ENCODE measurements around the gene IL3RA.

Gene IL3RA

GRCh38 chrX:1424147-1424851 lies 87.7 kb downstream of the IL3RA start:
- TF ChIP-seq REST (IDR thresholded peaks at IDR 0.05; ENCODE audit: insufficient read depth in 1 of 2, low read depth in 2 of 2, low read length in 2 of 2) (no peak), FOXP2 (optimal IDR thresholded peaks at IDR 0.05; ENCODE audit: borderline replicate concordance, extremely low read depth, extremely low read length, insufficient read depth) (no peak), POLR2AphosphoS5 (IDR thresholded peaks at IDR 0.05; ENCODE audit: low read depth, low read length) (no peak), SIN3A (IDR thresholded peaks at IDR 0.05; ENCODE audit: borderline replicate concordance, insufficient read depth, low read length) (no peak), TAF1 (IDR thresholded peaks at IDR 0.05; ENCODE audit: borderline replicate concordance, insufficient read depth, low read length) (no peak)

GRCh38 chrX:1425381-1425780 lies 88.8 kb downstream of the IL3RA start:
- no peak for TF ChIP-seq POLR2AphosphoS5 (IDR thresholded peaks at IDR 0.05; ENCODE audit: low read depth, low read length)
- TF ChIP-seq FOXP2 (optimal IDR thresholded peaks at IDR 0.05; ENCODE audit: borderline replicate concordance, extremely low read depth, extremely low read length, insufficient read depth): no peak
- TF ChIP-seq REST (IDR thresholded peaks at IDR 0.05; ENCODE audit: insufficient read depth in 1 of 2, low read depth in 2 of 2, low read length in 2 of 2): no peak
- no peak for TF ChIP-seq SIN3A (IDR thresholded peaks at IDR 0.05; ENCODE audit: borderline replicate concordance, insufficient read depth, low read length)
- TF ChIP-seq TAF1 (IDR thresholded peaks at IDR 0.05; ENCODE audit: borderline replicate concordance, insufficient read depth, low read length): no peak

GRCh38 chrX:1427756-1428155 lies 91.2 kb downstream of the IL3RA start:
- TF ChIP-seq POLR2AphosphoS5 (IDR thresholded peaks at IDR 0.05; ENCODE audit: low read depth, low read length): no peak
- no peak for TF ChIP-seq TAF1 (IDR thresholded peaks at IDR 0.05; ENCODE audit: borderline replicate concordance, insufficient read depth, low read length)
- no peak for TF ChIP-seq FOXP2 (optimal IDR thresholded peaks at IDR 0.05; ENCODE audit: borderline replicate concordance, extremely low read depth, extremely low read length, insufficient read depth)
- no peak for TF ChIP-seq SIN3A (IDR thresholded peaks at IDR 0.05; ENCODE audit: borderline replicate concordance, insufficient read depth, low read length)
- TF ChIP-seq REST (IDR thresholded peaks at IDR 0.05; ENCODE audit: insufficient read depth in 1 of 2, low read depth in 2 of 2, low read length in 2 of 2): no peak

- TF ChIP-seq SIN3A (IDR thresholded peaks at IDR 0.05; ENCODE audit: borderline replicate concordance, insufficient read depth, low read length) (no peak), REST (IDR thresholded peaks at IDR 0.05; ENCODE audit: insufficient read depth in 1 of 2, low read depth in 2 of 2, low read length in 2 of 2) (no peak), POLR2AphosphoS5 (IDR thresholded peaks at IDR 0.05; ENCODE audit: low read depth, low read length) (no peak), TAF1 (IDR thresholded peaks at IDR 0.05; ENCODE audit: borderline replicate concordance, insufficient read depth, low read length) (no peak), FOXP2 (optimal IDR thresholded peaks at IDR 0.05; ENCODE audit: borderline replicate concordance, extremely low read depth, extremely low read length, insufficient read depth) (no peak)
These were observed 93.9 kb downstream of the IL3RA start for GRCh38 chrX:1430451-1430850.

Measured in PFSK-1 (cell line).